ENCODE results near the gene CRY2. TPM values are rescaled to one million over a fixed set of nuclear protein-coding genes. Genes with fewer than 3 reads are reported as not detected.

CRY2 gene
- total RNA-seq, 6 donors from 2014 or later, result 51.1 to 103 (median 63.2) TPM

- TF ChIP-seq EP300 (IDR thresholded peaks at IDR 0.05) (no peak), CTCF (IDR thresholded peaks at IDR 0.05) (no peak), POLR2A (IDR thresholded peaks at IDR 0.05) (no peak), POLR2AphosphoS5 (IDR thresholded peaks at IDR 0.05) (no peak)
- ATAC-seq (ENCODE audit: low FRiP score in 2 of 2) (no peak), DNase-seq (peak in 1 of 2 donors; percentile 50)
- H3K27ac ChIP-seq, result no peak overlapping the region
- H3K4me1 ChIP-seq, result peaks cover 10 to 27% (median 19%) of the 10 kb centered on the region in 4 donors
- H3K4me3 ChIP-seq, result no peak overlapping the region
- peaks cover 3 to 17% (median 8%) of the 10 kb centered on the region in 4 donors for H3K36me3 ChIP-seq
- 59 to 75% methylated on average over 13 to 14 of the region's 15 CpGs for WGBS, 2 donors
- peaks cover 0 to 12% (median 10%) of the 10 kb centered on the region in 4 donors for H3K27me3 ChIP-seq
- H3K9me3 ChIP-seq, result no peaks in the 10 kb centered on the region
Measured at GRCh38 chr11:45927332-45927683, 80.0 kb downstream of the CRY2 start.

- Histone ChIP-seq H3K36me3 (peaks cover 4 to 22% (median 9%) of the 10 kb centered on the region in 4 donors), H3K27me3 (peaks cover 0 to 6% (median 5%) of the 10 kb centered on the region in 4 donors), H3K4me3 (no peak overlapping the region), H3K4me1 (peaks cover 5 to 22% (median 14%) of the 10 kb centered on the region in 4 donors), H3K9me3 (no peaks in the 10 kb centered on the region), H3K27ac (no peak overlapping the region)
- WGBS, 2 donors, result 91 to 94% methylated on average over 13 to 27 of the region's 27 CpGs
- DNase-seq, result peak in 1 of 2 donors; percentile 60
- ATAC-seq (ENCODE audit: low FRiP score in 2 of 2), result peak in 1 of 2 donors; percentile 24
- TF ChIP-seq EP300 (IDR thresholded peaks at IDR 0.05) (no peak), POLR2AphosphoS5 (IDR thresholded peaks at IDR 0.05) (no peak)
Measured at GRCh38 chr11:45927684-45928413, 80.6 kb downstream of the CRY2 start.

- WGBS, 2 donors, result 84 to 85% methylated on average over 13 of the region's 13 CpGs
- peaks cover 0 to 15% (median 8%) of the 10 kb centered on the region in 4 donors for H3K4me1 ChIP-seq
- DNase-seq, result peak in 1 of 2 donors; percentile 69
- no peak overlapping the region for H3K27ac ChIP-seq
- no peak for TF ChIP-seq POLR2AphosphoS5 (IDR thresholded peaks at IDR 0.05)
- TF ChIP-seq CTCF (IDR thresholded peaks at IDR 0.05), result no peak
- H3K36me3 ChIP-seq, result peaks cover 11 to 31% (median 16%) of the 10 kb centered on the region in 4 donors
- no peak overlapping the region for H3K4me3 ChIP-seq
- no peaks in the 10 kb centered on the region for H3K9me3 ChIP-seq
- ATAC-seq (ENCODE audit: low FRiP score in 2 of 2), result no peak
- H3K27me3 ChIP-seq, result no peaks in the 10 kb centered on the region
Measured at GRCh38 chr11:45928535-45929215, 81.4 kb downstream of the CRY2 start.

- Histone ChIP-seq H3K4me3 (no peak overlapping the region), H3K27ac (peak overlapping the region in 1 of 4 donors; percentile 42), H3K36me3 (peaks cover 20 to 39% (median 25%) of the 10 kb centered on the region in 4 donors), H3K9me3 (no peaks in the 10 kb centered on the region), H3K27me3 (no peaks in the 10 kb centered on the region), H3K4me1 (peaks cover 0 to 15% (median 8%) of the 10 kb centered on the region in 4 donors)
- DNase-seq (no peak), ATAC-seq (ENCODE audit: low FRiP score in 2 of 2) (peak in 1 of 2 donors; percentile 1)
- WGBS, 2 donors, result 62 to 77% methylated on average over 8 to 10 of the region's 10 CpGs
- TF ChIP-seq POLR2AphosphoS5 (IDR thresholded peaks at IDR 0.05) (no peak), CTCF (IDR thresholded peaks at IDR 0.05) (no peak), EP300 (IDR thresholded peaks at IDR 0.05) (no peak), POLR2A (IDR thresholded peaks at IDR 0.05) (no peak)
Measured at GRCh38 chr11:45929486-45930030, 82.3 kb downstream of the CRY2 start.
